BJ (cell line): Measurements from ENCODE around the gene LRIG1. TPM values are rescaled to one million over a fixed set of nuclear protein-coding genes. Genes with fewer than 3 reads are reported as not detected.

Experiments used
- CTCF ChIA-PET: fragments of 350-600 bp; formaldehyde crosslinking; extraction: SDS; loops from one replicate; lab custom pipeline; 2021; ENCODE audit warnings: antibody characterized with exemption, inconsistent platforms; lab: Yijun Ruan, JAX
- POLR2A ChIA-PET: fragments of 300-600 bp; sonication (Branson Sonifier 250); formaldehyde crosslinking; extraction: SDS; loops from one replicate; lab custom pipeline; 2021; ENCODE audit warnings: antibody characterized with exemption; lab: Charles Lee
- DNase-seq: peaks from one replicate; pipeline ENCODE4 v3.0.0-alpha.2; 2011; ENCODE audit warnings: low read depth
- H3K27me3 ChIP-seq: 2 replicates; pipeline ENCODE4 v1.6.0; 2011; ENCODE audit warnings: low read length; ENCODE audit not compliant: control insufficient read depth, insufficient read depth
- H3K36me3 ChIP-seq: 2 replicates; pipeline ENCODE4 v1.5.1; 2011; ENCODE audit warnings: low read length; ENCODE audit not compliant: control insufficient read depth, insufficient read depth
- H3K4me3 ChIP-seq: 2 replicates; pipeline ENCODE4 v1.5.1; 2011; ENCODE audit warnings: low read depth, mild to moderate bottlenecking, control low read depth, low read length
- CTCF ChIP-seq: IDR thresholded peaks from 2 replicates; pipeline ENCODE4 v1.5.1; 2011; ENCODE audit warnings: low read depth, mild to moderate bottlenecking, control low read depth, inconsistent platforms, low read length, moderate library complexity; ENCODE audit not compliant: insufficient read depth
- polyA plus RNA-seq: library from polyadenylated mRNA; depleted of rRNA; stranded (reverse); fragments of >200 nt; gene quantifications from 2 replicates; pipeline ENCODE4 v1.2.3, GENCODE V29; 2011

Gene LRIG1
- polyA plus RNA-seq, 1 experiment: 13.0 TPM

- Histone ChIP-seq H3K36me3 (no peaks in the 10 kb centered on the region; the same call in 1 of the 2 replicates), H3K4me3 (no peak overlapping the region), H3K27me3 (no peaks in the 10 kb centered on the region)
- ChIA-PET CTCF (interaction anchor here (0.7 to 3.4 kb wide), 4 partner anchors 8 to 417 kb away, joined by 3 to 15 read pairs (median 3); no protein-coding TSS in a partner anchor), POLR2A (no interaction called here)
- no peak for TF ChIP-seq CTCF
- no peak for DNase-seq
These were observed 101.1 kb downstream of the LRIG1 start for GRCh38 chr3:66399529-66400232.

- ChIA-PET CTCF (interaction anchor here (0.7 to 3.4 kb wide), 3 partner anchors 9 to 418 kb away, joined by 3 to 15 read pairs (median 3); no protein-coding TSS in a partner anchor), POLR2A (no interaction called here)
- TF ChIP-seq CTCF: no peak
- Histone ChIP-seq H3K27me3 (no peaks in the 10 kb centered on the region), H3K36me3 (no peaks in the 10 kb centered on the region; the same call in none of the 2 replicates), H3K4me3 (no peak overlapping the region)
- DNase-seq: no peak
These were observed 102.4 kb downstream of the LRIG1 start for GRCh38 chr3:66398228-66399025.

GRCh38 chr3:66397745-66398144 is 103.1 kb downstream of the LRIG1 start:
- H3K4me3 ChIP-seq: no peak overlapping the region
- ChIA-PET POLR2A (no interaction called here), CTCF (interaction anchor here (3.4 kb wide), 1 partner anchor 10 kb away, joined by 15 read pairs; no protein-coding TSS in a partner anchor)
- no peaks in the 10 kb centered on the region for H3K27me3 ChIP-seq
- no peak for TF ChIP-seq CTCF
- H3K36me3 ChIP-seq: no peaks in the 10 kb centered on the region; the same call in none of the 2 replicates
- DNase-seq: no peak

GRCh38 chr3:66396888-66397287 is 103.9 kb downstream of the LRIG1 start:
- ChIA-PET CTCF (interaction anchor here (1.6 to 3.4 kb wide), 2 partner anchors 11 to 419 kb away, joined by 3 to 15 read pairs; no protein-coding TSS in a partner anchor), POLR2A (interaction anchor here (0.6 to 0.7 kb wide), 3 partner anchors 12 to 123 kb away, joined by 3 to 4 read pairs (median 4); no protein-coding TSS in a partner anchor)
- Histone ChIP-seq H3K27me3 (no peaks in the 10 kb centered on the region), H3K36me3 (no peaks in the 10 kb centered on the region; the same call in none of the 2 replicates), H3K4me3 (no peak overlapping the region)
- TF ChIP-seq CTCF: no peak
- DNase-seq: no peak
